HEK293 (cell line): ENCODE measurements around the gene KSR1.

Experiments used
- CTCF ChIA-PET: fragments of 350-600 bp; formaldehyde crosslinking; extraction: SDS; loops from one replicate; lab custom pipeline; 2021; ENCODE audit warnings: antibody characterized with exemption; lab: Yijun Ruan, JAX
- POLR2A ChIA-PET: fragments of 300-600 bp; formaldehyde crosslinking; extraction: SDS; loops from one replicate; lab custom pipeline; 2020; ENCODE audit warnings: antibody characterized with exemption, inconsistent platforms; lab: Yijun Ruan, JAX
- H3K27ac ChIP-seq: fragments of 200-500 bp; sonication (Bioruptor generic); 2 replicates; pipeline ENCODE4 v1.5.1; 2014; ENCODE audit warnings: low read depth, low read length, control low read depth, inconsistent platforms; ENCODE audit errors: extremely low read depth
- H3K36me3 ChIP-seq, 2 experiments: fragments of 200-500 bp in 1 of 2; sonication (Bioruptor generic) in 1 of 2; 1 replicate in 1 of 2; 2 replicates in 1 of 2; pipeline ENCODE4 v1.5.1; 2014 to 2017; ENCODE audit warnings: inconsistent platforms in 2 of 2, low read length in 2 of 2; ENCODE audit not compliant: control insufficient read depth in 2 of 2, insufficient read depth in 1 of 2
- H3K4me1 ChIP-seq: fragments of 200-500 bp; sonication (Bioruptor generic); 2 replicates; pipeline ENCODE4 v1.5.1; 2014; ENCODE audit warnings: mild to moderate bottlenecking, low read length, inconsistent platforms; ENCODE audit not compliant: control insufficient read depth, insufficient read depth
- H3K4me3 ChIP-seq: 2 replicates; pipeline ENCODE4 v1.5.1; 2011; ENCODE audit warnings: low read depth, mild to moderate bottlenecking, control low read depth, low read length, moderate library complexity
- H3K9me3 ChIP-seq: fragments of 200-500 bp; sonication (Bioruptor generic); 2 replicates; pipeline ENCODE4 v1.5.1; 2014; ENCODE audit warnings: low read depth, low read length, inconsistent platforms; ENCODE audit not compliant: control insufficient read depth, insufficient read depth
- GLIS1 ChIP-seq: fragments of 450-650 bp; formaldehyde crosslinking; IDR thresholded peaks from 2 replicates; pipeline ENCODE4 v1.5.1; 2016; ENCODE audit warnings: missing biosample characterization, missing genetic modification characterization
- GLIS2 ChIP-seq: fragments of 450-650 bp; formaldehyde crosslinking; IDR thresholded peaks from 2 replicates; pipeline ENCODE4 v1.5.1; 2016; ENCODE audit warnings: missing biosample characterization, missing genetic modification characterization
- RBAK ChIP-seq: fragments of 450-650 bp; formaldehyde crosslinking; IDR thresholded peaks from 2 replicates; pipeline ENCODE4 v1.5.1; 2016; ENCODE audit warnings: missing biosample characterization, missing genetic modification characterization
- ZNF10 ChIP-seq: fragments of 450-650 bp; formaldehyde crosslinking; IDR thresholded peaks from 2 replicates; pipeline ENCODE4 v1.5.1; 2017; ENCODE audit warnings: missing biosample characterization, missing genetic modification characterization
- ZNF146 ChIP-seq: fragments of 450-650 bp; formaldehyde crosslinking; IDR thresholded peaks from 2 replicates; pipeline ENCODE4 v1.5.1; 2016; ENCODE audit warnings: missing biosample characterization, missing genetic modification characterization
- ZNF202 ChIP-seq: fragments of 450-650 bp; formaldehyde crosslinking; IDR thresholded peaks from 2 replicates; pipeline ENCODE4 v1.5.1; 2016; ENCODE audit warnings: missing biosample characterization, missing genetic modification characterization, borderline replicate concordance
- ZNF302 ChIP-seq: fragments of 450-650 bp; formaldehyde crosslinking; IDR thresholded peaks from 2 replicates; pipeline ENCODE4 v1.5.1; 2016; ENCODE audit warnings: missing biosample characterization, missing genetic modification characterization, low read depth
- ZNF366 ChIP-seq: fragments of 450-650 bp; formaldehyde crosslinking; conservative IDR thresholded peaks from 2 replicates; pipeline ENCODE4 v1.5.1; 2016; ENCODE audit warnings: missing biosample characterization, missing genetic modification characterization
- ZNF701 ChIP-seq: fragments of 450-650 bp; formaldehyde crosslinking; IDR thresholded peaks from 2 replicates; pipeline ENCODE4 v1.5.1; 2016; ENCODE audit warnings: missing biosample characterization, missing genetic modification characterization
- TF ChIP-seq, protein P1 (sequence below): fragments of 450-650 bp; formaldehyde crosslinking; IDR thresholded peaks from 2 replicates; pipeline ENCODE4 v1.5.0; 2017; ENCODE audit warnings: missing biosample characterization, missing genetic modification characterization, borderline replicate concordance
- TF ChIP-seq, protein P2 (sequence below): fragments of 450-650 bp; formaldehyde crosslinking; IDR thresholded peaks from 2 replicates; pipeline ENCODE4 v1.5.1; 2016; ENCODE audit warnings: missing biosample characterization, missing genetic modification characterization
- TF ChIP-seq, protein P3 (sequence below): fragments of 450-650 bp; formaldehyde crosslinking; conservative IDR thresholded peaks from 2 replicates; pipeline ENCODE4 v1.5.1; 2016; ENCODE audit warnings: low read depth, missing biosample characterization, missing genetic modification characterization
- TF ChIP-seq, protein P4 (sequence below): fragments of 450-650 bp; formaldehyde crosslinking; optimal IDR thresholded peaks from 2 replicates; pipeline ENCODE3; 2016; ENCODE audit warnings: missing biosample characterization, mild to moderate bottlenecking, missing genetic modification characterization

The KSR1 gene

DNA sequence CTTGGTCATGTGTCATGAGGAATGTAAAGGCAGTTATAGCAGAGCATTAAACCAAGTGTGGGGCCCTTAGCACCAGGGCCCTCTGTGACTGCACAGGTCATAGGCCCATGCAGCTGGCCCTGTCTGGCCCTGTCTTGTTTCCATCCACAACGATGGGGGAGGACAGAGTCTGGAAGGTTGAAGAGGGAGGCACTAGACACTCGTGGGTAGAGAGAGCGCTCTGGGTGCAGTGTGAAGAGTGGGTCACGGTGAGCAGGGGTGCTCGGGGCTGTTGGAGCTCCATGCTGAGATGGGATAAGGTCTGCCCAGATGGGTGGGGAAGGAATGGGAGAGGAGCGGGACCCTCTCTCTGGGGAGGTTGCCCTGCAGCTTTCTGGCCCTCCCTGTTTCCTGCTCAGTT lies 12.8 kb upstream of the KSR1 start:
- TF ChIP-seq, protein P1, sequence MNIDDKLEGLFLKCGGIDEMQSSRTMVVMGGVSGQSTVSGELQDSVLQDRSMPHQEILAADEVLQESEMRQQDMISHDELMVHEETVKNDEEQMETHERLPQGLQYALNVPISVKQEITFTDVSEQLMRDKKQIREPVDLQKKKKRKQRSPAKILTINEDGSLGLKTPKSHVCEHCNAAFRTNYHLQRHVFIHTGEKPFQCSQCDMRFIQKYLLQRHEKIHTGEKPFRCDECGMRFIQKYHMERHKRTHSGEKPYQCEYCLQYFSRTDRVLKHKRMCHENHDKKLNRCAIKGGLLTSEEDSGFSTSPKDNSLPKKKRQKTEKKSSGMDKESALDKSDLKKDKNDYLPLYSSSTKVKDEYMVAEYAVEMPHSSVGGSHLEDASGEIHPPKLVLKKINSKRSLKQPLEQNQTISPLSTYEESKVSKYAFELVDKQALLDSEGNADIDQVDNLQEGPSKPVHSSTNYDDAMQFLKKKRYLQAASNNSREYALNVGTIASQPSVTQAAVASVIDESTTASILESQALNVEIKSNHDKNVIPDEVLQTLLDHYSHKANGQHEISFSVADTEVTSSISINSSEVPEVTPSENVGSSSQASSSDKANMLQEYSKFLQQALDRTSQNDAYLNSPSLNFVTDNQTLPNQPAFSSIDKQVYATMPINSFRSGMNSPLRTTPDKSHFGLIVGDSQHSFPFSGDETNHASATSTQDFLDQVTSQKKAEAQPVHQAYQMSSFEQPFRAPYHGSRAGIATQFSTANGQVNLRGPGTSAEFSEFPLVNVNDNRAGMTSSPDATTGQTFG (tag by site-specific recombination): no peak
- no peak for TF ChIP-seq RBAK (tag by site-specific recombination)
- TF ChIP-seq, protein P2, sequence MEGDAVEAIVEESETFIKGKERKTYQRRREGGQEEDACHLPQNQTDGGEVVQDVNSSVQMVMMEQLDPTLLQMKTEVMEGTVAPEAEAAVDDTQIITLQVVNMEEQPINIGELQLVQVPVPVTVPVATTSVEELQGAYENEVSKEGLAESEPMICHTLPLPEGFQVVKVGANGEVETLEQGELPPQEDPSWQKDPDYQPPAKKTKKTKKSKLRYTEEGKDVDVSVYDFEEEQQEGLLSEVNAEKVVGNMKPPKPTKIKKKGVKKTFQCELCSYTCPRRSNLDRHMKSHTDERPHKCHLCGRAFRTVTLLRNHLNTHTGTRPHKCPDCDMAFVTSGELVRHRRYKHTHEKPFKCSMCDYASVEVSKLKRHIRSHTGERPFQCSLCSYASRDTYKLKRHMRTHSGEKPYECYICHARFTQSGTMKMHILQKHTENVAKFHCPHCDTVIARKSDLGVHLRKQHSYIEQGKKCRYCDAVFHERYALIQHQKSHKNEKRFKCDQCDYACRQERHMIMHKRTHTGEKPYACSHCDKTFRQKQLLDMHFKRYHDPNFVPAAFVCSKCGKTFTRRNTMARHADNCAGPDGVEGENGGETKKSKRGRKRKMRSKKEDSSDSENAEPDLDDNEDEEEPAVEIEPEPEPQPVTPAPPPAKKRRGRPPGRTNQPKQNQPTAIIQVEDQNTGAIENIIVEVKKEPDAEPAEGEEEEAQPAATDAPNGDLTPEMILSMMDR (tag by site-specific recombination): no peak
- no peak for TF ChIP-seq GLIS1 (tag by site-specific recombination)
- TF ChIP-seq, protein P3, sequence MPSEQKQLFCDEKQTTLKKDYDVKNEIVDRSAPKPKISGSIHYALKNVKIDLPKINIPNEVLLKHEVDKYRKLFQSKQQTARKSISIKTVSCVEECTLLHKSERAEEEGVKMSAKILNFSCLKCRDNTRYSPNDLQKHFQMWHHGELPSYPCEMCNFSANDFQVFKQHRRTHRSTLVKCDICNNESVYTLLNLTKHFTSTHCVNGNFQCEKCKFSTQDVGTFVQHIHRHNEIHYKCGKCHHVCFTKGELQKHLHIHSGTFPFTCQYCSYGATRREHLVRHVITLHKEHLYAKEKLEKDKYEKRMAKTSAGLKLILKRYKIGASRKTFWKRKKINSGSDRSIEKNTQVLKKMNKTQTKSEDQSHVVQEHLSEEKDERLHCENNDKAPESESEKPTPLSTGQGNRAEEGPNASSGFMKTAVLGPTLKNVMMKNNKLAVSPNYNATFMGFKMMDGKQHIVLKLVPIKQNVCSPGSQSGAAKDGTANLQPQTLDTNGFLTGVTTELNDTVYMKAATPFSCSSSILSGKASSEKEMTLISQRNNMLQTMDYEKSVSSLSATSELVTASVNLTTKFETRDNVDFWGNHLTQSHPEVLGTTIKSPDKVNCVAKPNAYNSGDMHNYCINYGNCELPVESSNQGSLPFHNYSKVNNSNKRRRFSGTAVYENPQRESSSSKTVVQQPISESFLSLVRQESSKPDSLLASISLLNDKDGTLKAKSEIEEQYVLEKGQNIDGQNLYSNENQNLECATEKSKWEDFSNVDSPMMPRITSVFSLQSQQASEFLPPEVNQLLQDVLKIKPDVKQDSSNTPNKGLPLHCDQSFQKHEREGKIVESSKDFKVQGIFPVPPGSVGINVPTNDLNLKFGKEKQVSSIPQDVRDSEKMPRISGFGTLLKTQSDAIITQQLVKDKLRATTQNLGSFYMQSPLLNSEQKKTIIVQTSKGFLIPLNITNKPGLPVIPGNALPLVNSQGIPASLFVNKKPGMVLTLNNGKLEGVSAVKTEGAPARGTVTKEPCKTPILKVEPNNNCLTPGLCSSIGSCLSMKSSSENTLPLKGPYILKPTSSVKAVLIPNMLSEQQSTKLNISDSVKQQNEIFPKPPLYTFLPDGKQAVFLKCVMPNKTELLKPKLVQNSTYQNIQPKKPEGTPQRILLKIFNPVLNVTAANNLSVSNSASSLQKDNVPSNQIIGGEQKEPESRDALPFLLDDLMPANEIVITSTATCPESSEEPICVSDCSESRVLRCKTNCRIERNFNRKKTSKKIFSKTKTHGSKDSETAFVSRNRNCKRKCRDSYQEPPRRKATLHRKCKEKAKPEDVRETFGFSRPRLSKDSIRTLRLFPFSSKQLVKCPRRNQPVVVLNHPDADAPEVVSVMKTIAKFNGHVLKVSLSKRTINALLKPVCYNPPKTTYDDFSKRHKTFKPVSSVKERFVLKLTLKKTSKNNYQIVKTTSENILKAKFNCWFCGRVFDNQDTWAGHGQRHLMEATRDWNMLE (tag by site-specific recombination): no peak
- TF ChIP-seq ZNF10 (tag by site-specific recombination): no peak
- no peak for TF ChIP-seq ZNF146
- no peaks in the 10 kb centered on the region for H3K36me3 ChIP-seq
- H3K4me3 ChIP-seq: no peak overlapping the region
- CTCF ChIA-PET: interaction anchor here (1.1 to 2.6 kb wide), 6 partner anchors 12 to 159 kb away, joined by 3 to 11 read pairs (median 4); partner anchors contain the start of gene KSR1
- H3K27ac ChIP-seq: no peak overlapping the region
- no peaks in the 10 kb centered on the region for H3K9me3 ChIP-seq
- H3K4me1 ChIP-seq: peaks cover 8% of the 10 kb centered on the region
- POLR2A ChIA-PET: interaction anchor here (0.8 kb wide), 1 partner anchor 21 kb away, joined by 3 read pairs; no protein-coding TSS in a partner anchor

DNA sequence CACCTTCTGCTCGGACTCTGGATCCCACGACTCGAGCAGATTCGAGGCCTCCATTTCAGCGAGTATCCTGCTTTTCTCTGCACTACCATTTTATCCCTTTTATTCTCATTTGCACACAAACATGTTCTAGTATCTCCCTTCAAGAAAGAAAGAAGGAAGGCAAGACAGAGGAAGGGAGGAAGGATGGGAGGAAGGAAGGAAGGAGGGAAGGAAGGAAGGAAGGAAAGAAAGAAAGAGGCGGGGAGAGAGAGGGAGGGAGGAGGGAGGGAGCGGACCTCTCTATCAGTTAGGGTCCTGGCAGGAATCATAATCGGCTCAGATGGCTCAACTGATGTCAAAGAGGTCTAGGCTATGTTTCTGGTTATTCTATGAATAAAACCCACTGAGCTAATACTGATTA lies 10.3 kb upstream of the KSR1 start:
- H3K4me1 ChIP-seq: peaks cover 8% of the 10 kb centered on the region
- no peak overlapping the region for H3K4me3 ChIP-seq
- ChIA-PET CTCF (interaction anchor here (1.2 to 1.8 kb wide), 2 partner anchors 10 to 15 kb away, joined by 5 to 7 read pairs; partner anchors contain the start of gene KSR1), POLR2A (interaction anchor here (1.5 kb wide), 1 partner anchor 10 kb away, joined by 13 read pairs; the partner anchor contains the start of gene KSR1)
- H3K27ac ChIP-seq: no peak overlapping the region; the same call in 1 of the 2 replicates
- no peaks in the 10 kb centered on the region for H3K36me3 ChIP-seq
- no peak for TF ChIP-seq ZNF701 (tag by site-specific recombination)
- TF ChIP-seq, protein P4, sequence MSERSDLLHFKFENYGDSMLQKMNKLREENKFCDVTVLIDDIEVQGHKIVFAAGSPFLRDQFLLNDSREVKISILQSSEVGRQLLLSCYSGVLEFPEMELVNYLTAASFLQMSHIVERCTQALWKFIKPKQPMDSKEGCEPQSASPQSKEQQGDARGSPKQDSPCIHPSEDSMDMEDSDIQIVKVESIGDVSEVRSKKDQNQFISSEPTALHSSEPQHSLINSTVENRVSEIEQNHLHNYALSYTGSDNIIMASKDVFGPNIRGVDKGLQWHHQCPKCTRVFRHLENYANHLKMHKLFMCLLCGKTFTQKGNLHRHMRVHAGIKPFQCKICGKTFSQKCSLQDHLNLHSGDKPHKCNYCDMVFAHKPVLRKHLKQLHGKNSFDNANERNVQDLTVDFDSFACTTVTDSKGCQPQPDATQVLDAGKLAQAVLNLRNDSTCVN: no peak
- no peak for TF ChIP-seq GLIS2 (tag by site-specific recombination)
- peak; percentile 83 for TF ChIP-seq ZNF366 (tag by site-specific recombination)
- TF ChIP-seq ZNF202 (tag by site-specific recombination): no peak
- TF ChIP-seq ZNF302: no peak
- no peaks in the 10 kb centered on the region for H3K9me3 ChIP-seq
